GM18526 (cell line): ENCODE results near the gene OR9Q1.

ENCODE experiments used
- POLR2A ChIP-seq: IDR thresholded peaks from 3 replicates; pipeline ENCODE4 v1.6.1; 2011; ENCODE audit not compliant: insufficient read length; ENCODE audit errors: extremely low read depth

OR9Q1 gene, protein sequence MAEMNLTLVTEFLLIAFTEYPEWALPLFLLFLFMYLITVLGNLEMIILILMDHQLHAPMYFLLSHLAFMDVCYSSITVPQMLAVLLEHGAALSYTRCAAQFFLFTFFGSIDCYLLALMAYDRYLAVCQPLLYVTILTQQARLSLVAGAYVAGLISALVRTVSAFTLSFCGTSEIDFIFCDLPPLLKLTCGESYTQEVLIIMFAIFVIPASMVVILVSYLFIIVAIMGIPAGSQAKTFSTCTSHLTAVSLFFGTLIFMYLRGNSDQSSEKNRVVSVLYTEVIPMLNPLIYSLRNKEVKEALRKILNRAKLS

DNA sequence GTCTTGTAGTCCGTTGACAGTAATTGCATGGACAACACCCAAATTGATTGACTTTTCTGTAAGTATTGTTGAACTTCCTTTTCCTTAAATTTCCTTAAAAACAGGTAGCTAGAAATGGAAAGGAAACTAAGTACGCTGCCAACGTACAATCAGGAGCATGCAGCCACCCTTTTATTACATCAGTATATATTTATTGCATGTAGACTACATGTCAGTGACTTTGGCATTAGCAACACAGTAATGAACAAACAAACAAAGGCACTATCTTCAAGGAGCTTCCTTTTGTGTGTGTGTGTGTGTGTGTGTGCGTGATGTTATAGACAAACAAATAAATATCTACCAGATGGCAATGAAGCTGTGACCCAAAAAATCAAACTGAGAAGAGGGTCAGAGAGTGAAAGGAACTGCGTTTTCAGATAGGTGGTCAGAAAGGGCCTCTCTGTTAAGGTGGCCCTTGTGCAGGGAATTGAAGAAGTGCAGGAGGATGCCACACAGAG, at the start of gene OR9Q1:
Gene OR9Q1 (plus strand): TSS at position 447 of the 497 bp plus-strand sequence. CDS start 155,564 bp downstream, outside the sequence.
- no peak for TF ChIP-seq POLR2A

DNA sequence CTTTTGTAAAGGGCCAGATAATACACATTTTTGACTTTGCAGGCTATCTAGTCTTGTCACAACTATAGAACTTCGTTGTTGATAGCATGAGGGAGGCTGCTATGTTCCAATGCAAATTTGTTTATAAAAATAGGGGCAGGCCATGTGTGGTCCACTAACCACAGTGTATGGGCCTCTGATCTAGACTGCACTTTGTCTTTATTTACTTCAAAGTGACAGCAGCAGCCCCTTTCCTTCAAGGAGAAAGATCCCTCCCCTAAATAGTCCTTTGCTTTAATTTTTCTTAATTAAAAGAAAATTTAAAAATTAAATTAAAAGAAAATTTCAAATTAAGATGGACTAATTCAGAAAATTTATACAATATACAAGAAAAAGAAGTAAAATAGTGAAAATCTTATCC, 49.5 kb upstream of the OR9Q1 start:
- TF ChIP-seq POLR2A, result no peak

DNA sequence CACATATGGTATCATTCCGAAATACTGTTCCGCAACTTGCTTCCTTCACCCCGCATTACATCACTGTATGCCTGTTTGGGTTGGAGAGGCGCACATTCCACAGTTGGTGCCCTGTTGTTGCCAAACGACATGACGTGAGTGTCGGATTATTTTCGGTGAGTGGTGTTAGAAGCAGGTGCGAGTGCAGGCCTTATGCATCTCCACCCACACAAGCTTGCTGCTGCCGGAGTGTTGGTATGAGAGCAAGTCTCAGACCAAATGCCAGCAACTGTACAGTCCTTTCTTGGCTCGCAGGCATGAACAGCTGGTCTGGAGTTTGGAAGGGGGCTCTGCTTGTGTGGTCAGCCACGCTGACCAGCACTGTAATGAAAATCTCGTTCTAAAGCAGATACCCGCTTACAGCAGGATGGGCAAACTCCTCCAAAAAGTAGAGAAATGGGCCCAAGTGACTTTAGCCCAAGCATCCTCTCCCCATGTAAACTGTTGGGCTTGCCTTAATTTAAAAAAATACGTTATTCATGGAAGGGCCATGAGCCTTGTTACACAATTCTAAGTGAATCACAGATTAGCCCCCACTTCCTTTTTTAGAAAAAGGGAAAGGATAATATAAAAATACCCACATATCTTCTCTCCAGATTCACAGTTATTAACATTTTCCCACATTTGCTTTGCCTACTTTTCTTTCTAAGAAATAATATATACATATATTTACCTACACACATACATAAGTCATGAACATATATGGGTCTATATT, 48.7 kb upstream of the OR9Q1 start:
- no peak for TF ChIP-seq POLR2A

DNA sequence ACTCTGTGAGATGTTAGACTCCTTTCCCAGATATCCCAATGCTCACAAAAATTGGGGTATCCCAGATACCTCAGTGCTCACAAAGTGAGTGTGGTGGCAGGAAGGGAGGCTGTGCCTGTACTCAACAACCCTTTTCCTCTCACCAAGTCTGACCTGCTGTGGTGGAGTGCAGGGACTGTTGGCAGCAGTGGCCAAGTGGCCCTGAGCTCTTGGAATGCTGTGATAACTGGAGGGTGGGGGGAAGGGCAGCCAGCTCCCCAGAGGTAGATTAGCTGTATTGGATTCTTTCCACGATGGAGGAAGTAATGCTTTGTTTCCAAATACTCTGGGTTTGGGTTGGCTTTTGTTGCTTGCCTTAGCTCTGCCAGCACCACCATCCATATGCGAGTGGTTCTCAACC, 46.0 kb upstream of the OR9Q1 start:
- no peak for TF ChIP-seq POLR2A

DNA sequence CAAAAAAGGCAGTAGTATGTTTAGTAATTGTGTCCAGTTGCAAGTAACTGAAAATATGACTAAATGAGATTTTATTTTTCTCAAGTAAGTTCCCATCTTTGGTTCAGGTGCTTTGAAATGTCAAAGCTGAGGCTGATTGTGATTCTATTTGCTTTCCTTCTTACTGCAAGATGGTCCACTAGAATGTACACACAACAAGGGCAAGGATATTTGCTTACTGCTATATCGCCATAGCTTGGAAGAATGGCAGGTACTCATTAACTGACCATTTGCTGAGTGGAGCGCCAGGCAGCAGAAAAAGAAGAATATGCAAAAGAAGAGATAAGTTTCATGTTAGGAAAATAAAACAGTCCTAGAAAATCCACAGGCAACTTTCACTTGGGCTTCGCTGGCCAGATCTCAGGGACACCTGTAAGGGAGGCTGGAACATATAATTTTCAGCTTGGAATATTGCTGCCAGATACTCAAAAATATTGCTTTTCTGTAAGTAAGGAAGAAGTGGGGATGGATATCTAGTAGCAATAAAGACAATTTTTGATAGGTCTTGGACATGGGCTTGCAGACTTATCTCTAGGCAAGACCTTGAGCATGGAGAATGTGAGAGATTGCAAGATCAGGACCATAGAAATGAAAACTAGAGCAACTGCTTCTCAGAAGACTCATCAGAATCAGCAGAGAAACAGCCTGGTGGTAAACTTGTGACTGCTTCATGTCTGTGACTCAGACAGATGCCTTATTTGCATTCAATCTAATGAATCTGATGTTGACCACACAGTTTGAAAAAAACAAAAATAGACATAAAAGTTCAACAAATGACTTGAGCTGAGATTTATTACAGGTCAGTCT, 44.8 kb upstream of the OR9Q1 start:
- no peak for TF ChIP-seq POLR2A

DNA sequence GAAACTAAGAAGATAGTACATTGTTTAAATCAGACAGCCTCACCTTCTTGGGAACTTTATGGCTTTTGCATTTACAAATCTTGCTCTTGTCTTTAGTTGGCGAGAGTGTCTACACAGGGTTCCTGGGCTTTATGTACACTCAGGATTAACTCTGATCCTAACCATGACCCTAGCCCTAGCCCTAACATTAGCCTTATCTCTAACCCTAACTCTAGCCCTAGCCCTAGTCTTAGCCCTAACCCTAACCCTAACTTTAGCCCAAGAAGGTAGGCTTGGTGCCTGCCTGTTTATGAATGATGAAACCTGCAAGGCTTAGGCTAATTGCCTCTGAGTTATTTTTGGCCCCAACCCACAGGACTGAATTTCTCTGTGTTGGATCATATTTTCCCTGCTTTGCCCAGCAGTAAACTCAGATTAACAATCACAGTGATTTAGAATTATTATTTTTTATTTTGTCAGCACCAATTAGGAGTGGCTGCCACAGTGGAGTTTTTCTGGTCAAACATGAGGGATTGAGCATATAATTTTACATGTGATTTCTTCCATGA, 44.1 kb upstream of the OR9Q1 start:
- no peak for TF ChIP-seq POLR2A

DNA sequence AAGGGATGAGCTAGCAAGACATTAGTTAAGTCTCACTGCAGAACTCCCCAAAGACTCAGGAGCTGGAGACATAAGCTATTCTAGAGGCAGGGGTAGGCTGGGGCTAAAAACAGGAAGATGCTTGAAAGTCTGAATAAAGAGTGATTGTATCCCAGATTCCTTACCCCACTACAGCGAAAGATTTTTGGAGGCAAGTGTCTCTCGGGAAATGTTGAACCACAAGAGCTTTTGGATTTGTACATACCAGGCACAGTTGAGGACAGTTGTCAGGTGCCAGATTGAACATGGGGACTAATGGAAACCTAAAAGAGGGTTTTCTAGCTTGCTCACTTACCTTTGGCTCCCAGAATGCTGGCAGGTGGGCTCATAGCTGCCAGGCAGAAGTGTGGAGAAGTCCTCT, 43.5 kb upstream of the OR9Q1 start:
- TF ChIP-seq POLR2A, result no peak

DNA sequence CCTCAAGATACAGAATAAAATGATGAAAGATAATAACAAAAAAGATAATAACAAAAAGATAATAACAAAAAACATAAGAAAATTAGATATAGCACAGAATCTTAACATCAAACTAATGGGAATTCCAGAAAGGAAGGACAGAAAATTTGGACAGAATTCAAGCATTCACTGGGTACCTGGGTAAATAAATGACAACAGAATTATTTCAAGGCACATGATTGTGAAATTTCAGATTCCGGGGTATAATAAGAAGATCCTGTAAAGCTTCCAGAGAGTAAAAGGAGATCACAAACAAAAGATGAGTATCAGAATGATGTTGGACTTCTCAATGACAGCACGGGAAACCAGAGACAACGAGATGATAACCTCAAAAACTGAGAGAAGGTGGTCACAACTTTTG, 42.1 kb upstream of the OR9Q1 start:
- no peak for TF ChIP-seq POLR2A

DNA sequence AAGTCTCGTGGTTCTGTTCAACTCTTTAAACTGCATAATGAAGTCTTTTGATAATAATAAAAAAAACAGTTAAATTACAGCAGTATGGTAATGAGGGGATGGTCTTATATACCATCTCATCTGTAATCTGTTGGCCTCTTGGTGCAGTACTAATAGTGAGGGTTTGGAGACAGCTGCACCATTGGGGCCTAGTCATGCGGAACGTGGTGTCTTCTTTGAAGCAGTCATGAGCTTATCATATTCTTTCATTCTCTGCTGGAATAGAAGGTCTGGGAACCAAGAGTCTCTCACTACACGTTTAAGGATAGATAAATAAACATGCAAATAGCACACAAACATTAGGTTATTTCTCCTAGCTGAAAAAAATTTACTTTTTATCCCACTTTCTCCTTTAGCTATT, 40.9 kb upstream of the OR9Q1 start:
- no peak for TF ChIP-seq POLR2A

DNA sequence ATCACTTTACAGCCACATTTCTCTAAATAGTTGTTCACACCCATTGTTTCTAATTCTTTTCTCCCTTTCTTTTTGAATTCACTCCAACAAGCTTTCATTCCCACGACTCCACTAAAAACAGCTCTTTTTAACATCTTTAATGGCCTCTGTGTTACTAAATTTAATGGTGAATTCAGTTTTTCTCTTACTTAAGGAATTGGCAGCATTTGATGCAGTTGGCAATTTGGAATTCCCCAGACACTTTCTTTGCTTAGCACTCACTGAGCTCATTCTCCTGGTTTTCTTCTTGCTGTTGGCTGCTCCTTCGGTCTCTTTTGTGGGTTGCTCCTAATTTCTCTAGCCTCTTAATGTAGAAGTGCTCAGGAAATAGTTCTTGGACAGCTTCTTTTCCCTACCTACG, 40.5 kb upstream of the OR9Q1 start:
- no peak for TF ChIP-seq POLR2A

DNA sequence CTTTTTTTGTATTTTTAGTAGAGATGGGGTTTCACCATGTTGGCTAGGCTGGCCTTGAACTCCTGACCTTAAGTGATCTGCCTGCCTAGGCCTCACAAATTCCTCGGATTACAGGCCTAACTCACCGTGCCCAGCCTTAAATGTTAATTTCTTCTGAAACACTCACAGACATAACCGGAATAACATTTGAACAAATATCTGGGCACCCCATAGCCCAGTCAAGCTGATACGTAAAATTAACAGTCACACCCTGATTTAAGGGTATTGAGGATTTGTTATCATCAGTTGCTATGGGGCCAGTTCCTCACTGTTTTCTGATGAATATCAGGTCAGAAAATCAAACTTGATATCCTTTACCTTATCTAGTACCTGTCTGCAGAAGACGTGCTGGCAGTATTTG, 23.0 kb upstream of the OR9Q1 start:
- TF ChIP-seq POLR2A, result no peak

DNA sequence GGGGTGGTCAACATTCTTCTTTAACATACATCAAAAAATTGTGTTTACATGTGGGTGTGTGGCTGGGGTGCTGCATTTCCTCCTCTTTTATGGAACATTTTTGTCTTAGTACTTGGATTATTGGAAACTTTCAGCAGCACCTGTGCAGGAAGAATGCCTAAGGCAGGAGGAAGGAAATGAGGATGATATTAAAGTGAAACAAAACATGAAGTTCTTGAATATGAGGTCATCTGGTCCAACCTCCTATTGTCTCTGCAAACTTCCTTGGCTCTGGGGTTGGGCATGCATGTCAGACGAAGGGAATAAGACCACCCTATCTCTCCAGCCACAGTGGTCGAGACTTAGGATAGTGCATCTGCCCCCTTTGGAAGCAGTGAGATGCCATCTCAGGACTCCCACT, 20.6 kb upstream of the OR9Q1 start:
- no peak for TF ChIP-seq POLR2A

DNA sequence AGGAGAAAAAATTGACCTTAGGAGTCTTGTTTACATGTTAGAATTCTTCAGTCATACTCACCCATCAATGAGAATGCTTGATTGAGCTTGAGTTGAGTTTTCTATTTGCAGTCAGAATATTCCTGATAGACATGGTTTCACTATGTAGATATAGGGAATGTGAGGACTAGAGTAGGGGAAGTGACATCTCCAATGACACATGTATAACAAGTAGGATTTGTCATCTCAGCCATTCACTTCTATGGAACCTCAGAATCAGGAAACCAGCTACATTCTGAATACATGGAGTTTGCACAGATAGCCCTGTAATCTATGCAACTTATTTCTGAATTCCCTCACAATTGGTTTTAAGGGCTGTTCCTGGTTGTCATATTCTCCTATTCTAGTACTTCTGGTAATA, 20.1 kb upstream of the OR9Q1 start:
- no peak for TF ChIP-seq POLR2A

DNA sequence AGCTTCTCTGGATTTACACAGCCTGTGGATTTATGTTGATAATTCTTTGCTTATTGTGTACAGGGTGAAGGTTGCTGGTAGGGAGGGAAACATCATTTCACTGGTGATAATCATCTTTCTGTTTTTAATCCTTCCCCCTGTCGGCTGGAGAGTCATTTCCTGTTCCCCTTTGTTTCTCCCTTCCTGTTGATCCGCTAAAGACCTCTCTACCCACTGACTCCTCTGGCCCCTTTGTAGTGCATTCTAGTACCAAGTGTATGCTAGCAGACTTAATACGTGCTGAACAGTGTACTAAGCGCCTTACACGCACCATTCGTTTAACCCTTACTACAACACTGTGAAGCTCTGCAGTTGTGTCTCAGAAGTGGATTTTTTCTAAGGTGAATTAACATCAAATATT, 19.0 kb upstream of the OR9Q1 start:
- no peak for TF ChIP-seq POLR2A

DNA sequence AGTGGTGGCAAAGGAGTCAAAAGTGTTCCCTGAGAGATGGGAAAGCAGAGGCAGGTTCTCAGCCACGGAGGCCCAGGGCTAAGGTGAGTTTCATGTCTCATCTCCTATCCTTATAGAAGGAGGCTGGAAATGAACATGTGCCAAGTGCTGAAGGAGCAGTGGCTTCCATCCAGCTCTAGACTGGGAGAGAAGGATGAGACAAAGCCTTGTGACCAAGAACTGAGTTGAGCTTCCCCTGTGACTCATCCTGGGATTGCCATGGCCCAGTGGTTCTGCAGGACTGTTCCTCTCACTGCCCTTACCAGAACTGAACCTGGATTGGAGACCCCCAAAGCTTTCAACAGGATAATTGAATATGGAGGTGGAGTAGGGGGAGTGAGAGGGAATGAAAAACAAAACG, 16.7 kb upstream of the OR9Q1 start:
- no peak for TF ChIP-seq POLR2A
